LHCN-M2 (cell line): Measurements from ENCODE around the gene SLC38A3. TPM values are rescaled to one million over a fixed set of nuclear protein-coding genes. Genes with fewer than 3 reads are reported as not detected.

Experiments used
- DNase-seq: peaks from one replicate; pipeline ENCODE4 v3.0.0-alpha.2; 2012; ENCODE audit warnings: low read depth
- total RNA-seq: library from RNA; depleted of rRNA; stranded (reverse); fragments of >200 nt; gene quantifications from 2 replicates; pipeline ENCODE4 v1.2.3, GENCODE V29; 2014

Gene SLC38A3
- total RNA-seq, 1 experiment from 2014 or later, result 1.1 TPM

- no peak for DNase-seq
These were observed 14.0 kb upstream of the SLC38A3 start, which contains the start of gene GNAT1 for GRCh38 chr3:50190936-50191660. Gene GNAT1, plus strand, starts transcription at chr3:50191610. Its CDS starts 116 bp downstream, at chr3:50191726.

- no peak for DNase-seq
These were observed 12.9 kb upstream of the SLC38A3 start for GRCh38 chr3:50192124-50192523.

GRCh38 chr3:50192689-50193141 is 12.4 kb upstream of the SLC38A3 start:
- DNase-seq, result peak; percentile 37

GRCh38 chr3:50193286-50193685 is 11.8 kb upstream of the SLC38A3 start:
- DNase-seq, result no peak

GRCh38 chr3:50193746-50194127 is 11.3 kb upstream of the SLC38A3 start:
- no peak for DNase-seq

GRCh38 chr3:50194128-50194902 is 10.8 kb upstream of the SLC38A3 start:
- DNase-seq, result peak; percentile 61

- no peak for DNase-seq
These were observed 10.1 kb upstream of the SLC38A3 start for GRCh38 chr3:50194903-50195500.

- DNase-seq, result no peak
These were observed 9.4 kb upstream of the SLC38A3 start for GRCh38 chr3:50195501-50196252.

GRCh38 chr3:50196253-50196801 is 8.7 kb upstream of the SLC38A3 start:
- no peak for DNase-seq

- no peak for DNase-seq
These were observed 3.3 kb upstream of the SLC38A3 start for GRCh38 chr3:50201573-50202315.

- no peak for DNase-seq
These were observed 2.5 kb upstream of the SLC38A3 start for GRCh38 chr3:50202353-50203112.

GRCh38 chr3:50203113-50203808 is 1.8 kb upstream of the SLC38A3 start:
- peak; percentile 68 for DNase-seq

- peak; percentile 15 for DNase-seq
These were observed 965 bp upstream of the SLC38A3 start for GRCh38 chr3:50203809-50204803.

GRCh38 chr3:50205413-50206276 is 574 bp downstream of the SLC38A3 start:
- no peak for DNase-seq

GRCh38 chr3:50207359-50208042 is 2.4 kb downstream of the SLC38A3 start:
- DNase-seq, result no peak

GRCh38 chr3:50208677-50209344 is 3.7 kb downstream of the SLC38A3 start:
- no peak for DNase-seq
